Measurements from ENCODE around the gene CD96. TPM values are rescaled to one million over a fixed set of nuclear protein-coding genes. Genes with fewer than 3 reads are reported as not detected.
A peak's percentile ranks its signal among the peaks of the same experiment; 100 is the strongest.
"Not testable (repeated sequence)": the region's sequence is repeated elsewhere in the genome, so short reads cannot be mapped to it uniquely, and the experiment has no call there.

Gene CD96
- total and polyA plus RNA-seq, 2 donors (not counting 1 experiment from before 2014, with no cell fraction given): 0.10 TPM; not detected in 1

DNA sequence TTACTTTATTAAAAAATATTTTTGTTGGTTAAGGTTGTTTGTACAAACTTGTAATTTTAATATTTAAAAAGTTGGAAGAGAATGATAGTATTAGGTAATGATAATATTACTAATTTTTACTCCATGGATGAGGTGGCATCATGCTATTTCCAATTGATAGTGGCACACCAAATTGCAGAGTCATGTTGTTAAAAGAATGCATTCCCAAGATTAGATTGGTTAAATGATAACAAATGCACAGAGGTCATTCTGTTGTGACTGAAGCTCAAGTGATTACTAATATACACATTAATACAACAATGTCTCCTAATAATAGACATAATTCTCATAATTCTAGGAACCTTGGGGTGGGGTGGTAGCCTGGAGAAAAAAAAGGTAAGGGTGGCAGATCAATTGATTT is 126.3 kb downstream of the CD96 start:
- Histone ChIP-seq H4K20me1 (ENCODE audit: control insufficient read depth, extremely low read depth, insufficient read depth, low read length) (no peaks in the 10 kb centered on the region), H3K9ac (ENCODE audit: insufficient read depth, low read length) (no peak overlapping the region), H3K36me3 (ENCODE audit: control insufficient read depth, insufficient read depth, low read length) (no peaks in the 10 kb centered on the region), H3K4me1 (ENCODE audit: control insufficient read depth, extremely low read depth, insufficient read depth, low read length) (peaks cover 5% of the 10 kb centered on the region), H3K79me2 (ENCODE audit: control insufficient read depth, insufficient read depth, low read length) (no peaks in the 10 kb centered on the region), H2AFZ (ENCODE audit: low read length) (no peak overlapping the region), H3K27ac (ENCODE audit: insufficient read depth, low read length) (no peak overlapping the region), H3K4me3 (replicated peaks in 1 of 4; ENCODE audit: control extremely low read depth in 1 of 4, insufficient read depth in 1 of 4, low read depth in 3 of 4, low read length in 4 of 4) (no peak overlapping the region), H3K27me3 (ENCODE audit: control insufficient read depth, insufficient read depth, low read length) (no peaks in the 10 kb centered on the region), H3K4me2 (ENCODE audit: extremely low read depth, insufficient read depth, low read length) (no peak overlapping the region), H3K9me3 (ENCODE audit: control insufficient read depth, insufficient read depth, low read depth, low read length) (no peaks in the 10 kb centered on the region)
- TF ChIP-seq, protein P1, sequence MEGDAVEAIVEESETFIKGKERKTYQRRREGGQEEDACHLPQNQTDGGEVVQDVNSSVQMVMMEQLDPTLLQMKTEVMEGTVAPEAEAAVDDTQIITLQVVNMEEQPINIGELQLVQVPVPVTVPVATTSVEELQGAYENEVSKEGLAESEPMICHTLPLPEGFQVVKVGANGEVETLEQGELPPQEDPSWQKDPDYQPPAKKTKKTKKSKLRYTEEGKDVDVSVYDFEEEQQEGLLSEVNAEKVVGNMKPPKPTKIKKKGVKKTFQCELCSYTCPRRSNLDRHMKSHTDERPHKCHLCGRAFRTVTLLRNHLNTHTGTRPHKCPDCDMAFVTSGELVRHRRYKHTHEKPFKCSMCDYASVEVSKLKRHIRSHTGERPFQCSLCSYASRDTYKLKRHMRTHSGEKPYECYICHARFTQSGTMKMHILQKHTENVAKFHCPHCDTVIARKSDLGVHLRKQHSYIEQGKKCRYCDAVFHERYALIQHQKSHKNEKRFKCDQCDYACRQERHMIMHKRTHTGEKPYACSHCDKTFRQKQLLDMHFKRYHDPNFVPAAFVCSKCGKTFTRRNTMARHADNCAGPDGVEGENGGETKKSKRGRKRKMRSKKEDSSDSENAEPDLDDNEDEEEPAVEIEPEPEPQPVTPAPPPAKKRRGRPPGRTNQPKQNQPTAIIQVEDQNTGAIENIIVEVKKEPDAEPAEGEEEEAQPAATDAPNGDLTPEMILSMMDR (conservative IDR thresholded peaks at IDR 0.05 in 1 of 2, IDR thresholded peaks at IDR 0.05 in 1 of 2; ENCODE audit: low read depth in 1 of 2, low read length in 2 of 2): no peak
- no peak for DNase-seq (ENCODE audit: low read depth in 2 of 2)

DNA sequence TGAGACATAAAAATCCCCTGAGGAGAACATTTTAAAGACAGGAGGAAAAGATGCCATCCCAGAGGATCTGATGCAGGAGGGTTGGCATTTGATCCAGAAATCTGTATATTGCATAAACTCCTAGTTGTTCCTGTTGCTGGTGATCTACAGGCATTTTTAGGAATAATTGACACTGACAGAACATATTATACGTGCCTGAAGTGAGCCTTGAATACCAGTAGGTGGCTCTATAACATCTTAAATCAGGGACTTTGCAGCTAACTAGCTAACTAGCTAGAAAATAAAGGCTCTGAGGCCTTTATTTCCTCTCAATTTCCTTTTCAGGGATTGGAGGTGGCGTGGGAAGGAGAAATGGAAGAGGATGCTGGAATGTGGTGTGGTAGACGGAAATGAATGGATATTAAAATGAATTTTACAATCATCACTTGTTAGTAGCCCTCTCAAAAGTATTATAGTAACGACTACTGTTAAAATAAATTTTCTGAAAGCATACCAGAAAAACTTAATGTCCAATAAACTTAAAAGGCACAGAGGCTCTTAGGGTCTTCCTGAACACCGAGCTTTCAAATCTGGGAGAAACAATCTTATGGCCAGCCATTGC is 127.0 kb downstream of the CD96 start:
- Histone ChIP-seq H3K4me1 (ENCODE audit: control insufficient read depth, extremely low read depth, insufficient read depth, low read length) (peaks cover 5% of the 10 kb centered on the region), H3K9me3 (ENCODE audit: control insufficient read depth, insufficient read depth, low read depth, low read length) (no peaks in the 10 kb centered on the region), H3K4me2 (ENCODE audit: extremely low read depth, insufficient read depth, low read length) (no peak overlapping the region), H3K4me3 (replicated peaks in 1 of 4; ENCODE audit: control extremely low read depth in 1 of 4, insufficient read depth in 1 of 4, low read depth in 3 of 4, low read length in 4 of 4) (no peak overlapping the region), H3K36me3 (ENCODE audit: control insufficient read depth, insufficient read depth, low read length) (no peaks in the 10 kb centered on the region), H3K9ac (ENCODE audit: insufficient read depth, low read length) (no peak overlapping the region), H3K79me2 (ENCODE audit: control insufficient read depth, insufficient read depth, low read length) (no peaks in the 10 kb centered on the region), H2AFZ (ENCODE audit: low read length) (peak overlapping the region; percentile 34), H3K27me3 (ENCODE audit: control insufficient read depth, insufficient read depth, low read length) (no peaks in the 10 kb centered on the region), H4K20me1 (ENCODE audit: control insufficient read depth, extremely low read depth, insufficient read depth, low read length) (no peaks in the 10 kb centered on the region), H3K27ac (ENCODE audit: insufficient read depth, low read length) (no peak overlapping the region)
- TF ChIP-seq, protein P1 (conservative IDR thresholded peaks at IDR 0.05 in 1 of 2, IDR thresholded peaks at IDR 0.05 in 1 of 2; ENCODE audit: low read depth in 1 of 2, low read length in 2 of 2): peak; percentile 76 to 81
- no peak for TF ChIP-seq EZH2 (IDR thresholded peaks at IDR 0.05; ENCODE audit: low read length, missing control alignments)
- DNase-seq (ENCODE audit: low read depth in 2 of 2): peak; percentile 73 to 77

DNA sequence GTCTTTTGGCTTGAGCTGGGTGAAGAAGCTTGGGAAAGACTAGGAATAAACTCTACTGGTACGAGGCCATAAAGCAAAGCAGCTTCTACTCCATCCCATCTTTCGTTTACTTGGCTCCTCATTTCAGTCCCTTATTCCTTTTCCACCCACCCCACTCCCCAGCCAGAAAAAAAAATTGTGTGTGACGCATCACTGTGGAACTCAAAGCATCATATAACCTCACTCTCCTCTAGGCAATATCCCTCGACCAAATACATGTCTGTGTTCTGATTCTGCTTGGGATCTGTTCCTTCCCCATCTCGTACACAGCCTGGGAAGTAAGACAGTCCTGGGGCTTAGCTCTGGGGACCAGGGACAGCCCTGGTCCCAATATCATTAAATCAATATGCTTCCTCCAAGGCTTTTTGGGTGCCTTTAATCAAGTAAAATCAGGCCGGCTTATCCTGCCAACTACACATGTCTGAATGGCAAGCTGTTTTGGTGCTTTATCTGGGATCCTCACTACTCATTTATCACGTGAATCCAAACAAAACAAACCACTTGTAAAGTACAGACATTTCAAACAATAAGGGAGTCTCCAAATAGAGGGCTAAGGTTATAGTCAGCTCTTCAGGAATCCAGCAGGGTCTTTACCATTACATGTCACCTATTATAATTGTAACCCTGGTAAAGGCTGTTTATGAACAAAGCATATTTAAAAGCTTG is 128.1 kb downstream of the CD96 start:
- Histone ChIP-seq H3K79me2 (ENCODE audit: control insufficient read depth, insufficient read depth, low read length) (no peaks in the 10 kb centered on the region), H2AFZ (ENCODE audit: low read length) (peak overlapping the region; percentile 72), H3K9ac (ENCODE audit: insufficient read depth, low read length) (no peak overlapping the region), H3K4me2 (ENCODE audit: extremely low read depth, insufficient read depth, low read length) (peak overlapping the region; percentile 37), H3K36me3 (ENCODE audit: control insufficient read depth, insufficient read depth, low read length) (no peaks in the 10 kb centered on the region), H3K4me1 (ENCODE audit: control insufficient read depth, extremely low read depth, insufficient read depth, low read length) (peaks cover 5% of the 10 kb centered on the region), H4K20me1 (ENCODE audit: control insufficient read depth, extremely low read depth, insufficient read depth, low read length) (no peaks in the 10 kb centered on the region), H3K27ac (ENCODE audit: insufficient read depth, low read length) (no peak overlapping the region), H3K9me3 (ENCODE audit: control insufficient read depth, insufficient read depth, low read depth, low read length) (no peaks in the 10 kb centered on the region), H3K27me3 (ENCODE audit: control insufficient read depth, insufficient read depth, low read length) (no peaks in the 10 kb centered on the region), H3K4me3 (replicated peaks in 1 of 4; ENCODE audit: control extremely low read depth in 1 of 4, insufficient read depth in 1 of 4, low read depth in 3 of 4, low read length in 4 of 4) (no peak overlapping the region)
- TF ChIP-seq, protein P1 (conservative IDR thresholded peaks at IDR 0.05 in 1 of 2, IDR thresholded peaks at IDR 0.05 in 1 of 2; ENCODE audit: low read depth in 1 of 2, low read length in 2 of 2): no peak
- TF ChIP-seq EZH2 (IDR thresholded peaks at IDR 0.05; ENCODE audit: low read length, missing control alignments): no peak
- DNase-seq (ENCODE audit: low read depth in 2 of 2): peak; percentile 27 to 83

DNA sequence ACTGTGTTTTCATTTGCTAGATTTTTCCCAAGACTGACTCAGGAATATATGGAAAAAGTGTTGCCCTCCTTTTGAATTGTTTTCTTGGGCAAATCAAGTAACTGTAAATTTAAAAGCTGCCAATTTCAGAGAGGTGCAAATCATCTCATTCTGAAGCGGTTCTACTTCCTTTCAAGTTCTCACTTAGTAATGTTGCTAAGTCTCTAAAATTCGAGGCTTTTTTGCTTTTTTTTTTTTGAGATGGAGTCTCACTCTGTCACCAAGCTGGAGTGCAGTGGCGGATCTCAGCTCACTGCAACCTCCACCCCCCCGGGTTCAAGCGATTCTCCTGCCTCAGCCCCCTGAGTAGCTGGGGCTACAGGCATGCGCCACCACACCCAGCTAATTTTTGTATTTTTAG is 130.5 kb downstream of the CD96 start:
- not testable (repeated sequence) for H3K4me2 ChIP-seq (ENCODE audit: extremely low read depth, insufficient read depth, low read length); H3K27ac ChIP-seq (ENCODE audit: insufficient read depth, low read length); H2AFZ ChIP-seq (ENCODE audit: low read length); H3K9me3 ChIP-seq (ENCODE audit: control insufficient read depth, insufficient read depth, low read depth, low read length); H3K36me3 ChIP-seq (ENCODE audit: control insufficient read depth, insufficient read depth, low read length); H3K4me3 ChIP-seq (replicated peaks in 1 of 4; ENCODE audit: control extremely low read depth in 1 of 4, insufficient read depth in 1 of 4, low read depth in 3 of 4, low read length in 4 of 4); H4K20me1 ChIP-seq (ENCODE audit: control insufficient read depth, extremely low read depth, insufficient read depth, low read length); H3K27me3 ChIP-seq (ENCODE audit: control insufficient read depth, insufficient read depth, low read length); H3K79me2 ChIP-seq (ENCODE audit: control insufficient read depth, insufficient read depth, low read length); H3K9ac ChIP-seq (ENCODE audit: insufficient read depth, low read length); H3K4me1 ChIP-seq (ENCODE audit: control insufficient read depth, extremely low read depth, insufficient read depth, low read length); DNase-seq (ENCODE audit: low read depth in 2 of 2)
